HL-60/S4 treated with phorbol 12-myristate 13-acetate at 8.2 ng/mL for 4 days and 3 days (cell line): ENCODE results near the gene GRK5.

ENCODE experiments used
- in situ Hi-C: fragments of 300-500 bp; cut with MboI; formaldehyde crosslinking; loops from 2 replicates; pipeline ENCODE4 v1.15.0; 2022; ENCODE audit warnings: low sequenced_read_pairs

Gene GRK5

GRCh38 chr10:119370972-119371703 is 163.8 kb downstream of the GRK5 start:
- in situ Hi-C loops = no loop called here

- in situ Hi-C loops = no loop called here
Observed at GRCh38 chr10:119371704-119372663, 164.6 kb downstream of the GRK5 start.

- in situ Hi-C loops = no loop called here
Observed at GRCh38 chr10:119373294-119374102, 166.1 kb downstream of the GRK5 start.

GRCh38 chr10:119374236-119374635 is 166.9 kb downstream of the GRK5 start:
- in situ Hi-C loops = no loop called here

- in situ Hi-C loops = no loop called here
Observed at GRCh38 chr10:119375574-119376272, 168.4 kb downstream of the GRK5 start.

- in situ Hi-C loops = no loop called here
Observed at GRCh38 chr10:119377451-119377957, 170.1 kb downstream of the GRK5 start.

GRCh38 chr10:119377958-119378736 is 170.8 kb downstream of the GRK5 start:
- in situ Hi-C loops = no loop called here

GRCh38 chr10:119378737-119379067 is 171.3 kb downstream of the GRK5 start:
- in situ Hi-C loops = no loop called here

- in situ Hi-C loops = no loop called here
Observed at GRCh38 chr10:119379466-119380071, 172.2 kb downstream of the GRK5 start.

GRCh38 chr10:119383174-119383856 is 175.9 kb downstream of the GRK5 start:
- in situ Hi-C loops = no loop called here

GRCh38 chr10:119384127-119384526 is 176.8 kb downstream of the GRK5 start:
- in situ Hi-C loops = no loop called here

GRCh38 chr10:119386666-119387065 is 179.3 kb downstream of the GRK5 start:
- in situ Hi-C loops = no loop called here

- in situ Hi-C loops = no loop called here
Observed at GRCh38 chr10:119388849-119389345, 181.5 kb downstream of the GRK5 start.

- in situ Hi-C loops = no loop called here
Observed at GRCh38 chr10:119391440-119392251, 184.3 kb downstream of the GRK5 start.

- in situ Hi-C loops = no loop called here
Observed at GRCh38 chr10:119393019-119393418, 185.6 kb downstream of the GRK5 start.

- in situ Hi-C loops = no loop called here
Observed at GRCh38 chr10:119393421-119393820, 186.1 kb downstream of the GRK5 start.

- in situ Hi-C loops = no loop called here
Observed at GRCh38 chr10:119393845-119394244, 186.5 kb downstream of the GRK5 start.
